Gastrocnemius medialis (tissue), 4 donors: Measurements from ENCODE around the gene SMARCA4.

Experiments
- CTCF ChIP-seq, 5 experiments: fragments of 450-650 bp in 3 of 5; fragments of 200-600 bp in 2 of 5; sonication (generic) in 2 of 5; IDR thresholded peaks in 4 of 5; conservative IDR thresholded peaks in 1 of 5; 1 replicate in 4 of 5; 2 replicates in 1 of 5; pipeline ENCODE4 v1.5.1; 2016 to 2019; ENCODE audit warnings: antibody characterized with exemption in 5 of 5, mild to moderate bottlenecking in 3 of 5, moderate library complexity in 3 of 5
- POLR2A ChIP-seq, 2 donors: fragments of 450-650 bp; IDR thresholded peaks; one replicate each; pipeline ENCODE4 v1.6.1; 2017; ENCODE audit warnings: antibody characterized with exemption in 2 of 2, mild to moderate bottlenecking in 2 of 2, moderate library complexity in 2 of 2

- TF ChIP-seq CTCF (IDR thresholded peaks at IDR 0.05 in 4 of 5, conservative IDR thresholded peaks at IDR 0.05 in 1 of 5) (no peak), POLR2A (IDR thresholded peaks at IDR 0.05) (no peak)
These were observed 47.0 kb upstream of the SMARCA4 start for GRCh38 chr19:10913716-10914340.
